ENCODE data around the gene FLYWCH2.

DNA sequence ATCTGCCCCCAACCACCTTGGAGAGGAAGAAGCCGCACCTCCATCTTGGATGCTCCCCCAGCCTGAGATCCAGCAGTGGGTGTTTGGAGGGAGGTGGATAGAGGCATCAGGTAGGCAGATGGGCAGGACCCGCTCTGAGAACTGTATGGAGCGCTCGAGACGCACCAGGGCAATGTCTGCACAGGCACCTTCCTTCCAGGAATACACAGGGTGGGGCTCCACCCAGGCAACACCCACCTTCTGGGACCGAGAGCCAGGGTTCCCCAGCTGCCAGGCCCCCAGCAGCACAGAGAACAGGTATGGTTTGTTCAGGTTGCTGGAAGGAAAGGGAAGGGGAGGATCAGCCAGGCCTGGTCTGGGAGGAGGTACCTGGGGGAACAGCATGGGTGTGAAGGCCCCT is 27.5 kb upstream of the FLYWCH2 start:
- TF ChIP-seq POLR2A (IDR thresholded peaks at IDR 0.05), result no peak
- no peak for TF ChIP-seq EP300 (IDR thresholded peaks at IDR 0.05)
- no peak for TF ChIP-seq CTCF (IDR thresholded peaks at IDR 0.05)
